NCI-H2107 treated with DMSO at 0.1 percent for 48 hours (cell line): ENCODE results near the gene ACSF2.

Source experiments
- DNase-seq: peaks from one replicate; lab custom pipeline; 2025; ENCODE audit not compliant: unreplicated experiment; lab: John Stamatoyannopoulos, UW

Gene ACSF2

DNA sequence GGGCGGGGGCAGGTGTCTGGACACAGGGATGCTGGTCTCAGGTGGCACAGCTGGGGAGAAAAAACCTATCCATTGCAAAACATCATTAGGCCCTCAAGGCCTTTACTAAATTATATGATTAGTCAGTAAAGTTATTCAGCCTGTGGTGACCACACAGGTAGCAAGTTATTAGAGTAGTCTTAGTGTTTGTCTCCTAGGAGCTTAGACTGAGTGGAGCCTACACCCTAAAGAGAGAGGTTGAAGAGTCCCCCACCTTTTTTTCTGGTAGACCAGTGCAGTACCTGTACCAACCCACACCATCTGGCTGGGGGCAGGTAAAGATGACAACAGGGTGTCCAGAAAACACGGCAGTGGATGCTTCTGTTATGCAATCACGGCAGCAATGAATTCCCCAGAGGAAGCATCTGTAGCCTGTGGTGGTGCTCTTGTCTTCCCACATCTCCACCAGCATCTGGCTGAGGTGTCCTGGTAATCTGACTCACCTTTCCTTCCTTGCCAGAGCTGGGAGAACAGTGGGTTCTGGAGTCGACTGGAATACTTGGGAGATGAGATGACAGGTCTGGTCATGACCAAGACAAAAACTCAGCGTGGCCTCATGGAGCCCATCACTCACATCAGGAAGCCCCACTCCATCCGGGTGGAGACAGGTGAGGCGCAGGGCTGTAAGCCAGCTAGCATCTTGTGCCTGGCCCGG, 93.3 kb downstream of the ACSF2 start:
- DNase-seq: no peak

DNA sequence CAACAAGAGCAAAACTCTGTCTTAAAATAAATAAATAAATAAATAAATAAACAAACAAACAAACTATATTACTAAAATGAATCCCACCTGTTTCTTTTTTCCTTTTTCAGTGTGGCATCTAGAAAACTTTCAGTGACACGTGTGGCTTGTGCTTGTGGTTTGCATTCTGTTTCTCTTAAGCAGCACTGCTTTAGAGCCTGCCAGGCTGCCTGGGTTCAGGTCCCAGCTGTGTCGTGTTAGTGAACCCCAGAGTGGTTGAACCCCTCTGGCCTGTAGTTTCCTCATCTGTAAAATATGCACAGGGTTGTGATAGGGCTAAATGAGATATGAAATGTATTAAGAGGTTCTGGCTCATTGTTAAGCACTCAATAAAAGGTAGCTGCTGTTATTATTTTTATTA, 94.5 kb downstream of the ACSF2 start:
- no peak for DNase-seq

DNA sequence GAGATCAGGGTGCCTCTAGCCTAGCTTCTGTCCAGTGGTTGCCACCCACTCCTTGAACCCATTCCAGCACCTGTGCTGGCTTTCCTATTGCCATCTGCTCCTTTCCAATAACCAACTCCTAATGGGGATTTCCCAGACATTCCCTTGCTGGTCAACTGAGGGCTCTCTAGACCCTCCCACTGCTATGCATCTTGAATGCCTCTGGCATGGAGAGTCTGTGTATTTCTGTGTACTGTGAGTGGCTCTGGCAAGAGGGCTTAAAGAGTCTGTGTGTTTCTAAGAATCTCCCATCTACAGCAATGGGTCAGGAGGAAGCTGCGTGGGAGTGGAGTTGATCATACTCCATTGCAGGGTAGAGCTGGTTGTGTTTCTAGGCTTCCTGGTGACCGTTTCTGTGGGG, 95.5 kb downstream of the ACSF2 start:
- DNase-seq: no peak

DNA sequence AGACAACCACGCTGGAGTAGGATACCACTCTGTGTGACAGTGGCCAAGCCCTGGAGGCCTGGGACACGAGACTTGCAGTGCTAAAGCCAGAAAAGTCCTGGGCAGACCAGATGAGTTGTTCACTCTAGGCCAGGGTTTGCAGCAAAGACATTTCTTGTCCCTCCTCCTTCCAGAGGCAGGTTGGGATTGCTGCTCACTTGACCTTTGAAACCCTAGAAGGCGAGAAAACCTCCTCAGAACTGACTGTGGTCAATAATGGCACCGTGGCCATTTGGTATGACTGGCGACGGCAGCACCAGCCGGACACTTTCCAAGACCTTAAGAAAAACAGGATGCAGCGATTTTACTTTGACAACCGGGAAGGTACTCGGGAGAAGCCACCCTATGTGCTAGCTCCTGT, 96.7 kb downstream of the ACSF2 start:
- no peak for DNase-seq

DNA sequence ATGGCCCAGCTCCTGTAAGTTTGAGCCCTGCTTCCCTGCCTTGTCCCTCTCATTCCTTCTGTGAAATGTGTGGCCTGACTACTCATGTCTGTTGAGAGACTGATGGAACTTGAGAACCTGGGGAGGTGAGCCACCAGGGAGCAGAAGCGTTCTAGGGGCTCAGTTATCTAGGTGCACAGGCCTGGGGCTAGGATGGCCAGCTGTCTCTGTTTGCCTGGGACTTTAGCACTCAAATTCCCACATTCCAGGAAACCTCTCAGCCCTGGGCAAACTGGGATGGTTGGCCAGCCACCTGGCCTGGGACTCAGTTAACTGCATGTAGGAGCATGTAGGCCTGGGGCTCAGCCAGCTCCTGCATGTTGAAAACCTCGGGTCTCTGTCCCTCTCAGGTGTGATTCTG, 97.2 kb downstream of the ACSF2 start:
- DNase-seq: no peak
